GM20000 (cell line): ENCODE data around the gene KLRF2.

ENCODE experiments used
- DNase-seq: peaks from one replicate; pipeline ENCODE4 v3.0.0; 2012; ENCODE audit warnings: low spot score
- TF ChIP-seq, protein P1 (sequence below): IDR thresholded peaks from 2 replicates; pipeline ENCODE4 v1.5.1; 2012; ENCODE audit warnings: mild to moderate bottlenecking, control low read depth; ENCODE audit errors: extremely low read depth, missing control alignments

The KLRF2 gene

DNA sequence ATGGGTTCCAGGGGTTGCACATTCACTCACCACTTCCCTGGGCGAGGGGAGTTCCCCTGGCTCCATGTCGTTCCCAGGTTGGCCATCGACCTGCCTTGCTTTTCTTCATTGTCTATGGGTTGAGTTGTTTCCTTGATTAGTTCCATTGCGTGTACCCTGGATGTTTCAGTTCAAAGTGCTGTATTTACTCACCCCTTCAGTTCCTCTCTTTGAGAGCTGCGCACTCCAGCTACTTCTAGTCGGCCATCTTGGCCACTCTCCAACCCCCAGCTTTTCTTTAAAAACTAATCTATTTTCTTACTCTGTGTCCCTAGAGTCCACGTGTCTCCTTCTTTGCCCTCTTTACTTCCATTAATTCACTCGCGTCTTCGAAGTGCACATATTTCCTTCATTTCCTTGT is 39.2 kb downstream of the KLRF2 start:
- DNase-seq = no peak
- TF ChIP-seq, protein P1, sequence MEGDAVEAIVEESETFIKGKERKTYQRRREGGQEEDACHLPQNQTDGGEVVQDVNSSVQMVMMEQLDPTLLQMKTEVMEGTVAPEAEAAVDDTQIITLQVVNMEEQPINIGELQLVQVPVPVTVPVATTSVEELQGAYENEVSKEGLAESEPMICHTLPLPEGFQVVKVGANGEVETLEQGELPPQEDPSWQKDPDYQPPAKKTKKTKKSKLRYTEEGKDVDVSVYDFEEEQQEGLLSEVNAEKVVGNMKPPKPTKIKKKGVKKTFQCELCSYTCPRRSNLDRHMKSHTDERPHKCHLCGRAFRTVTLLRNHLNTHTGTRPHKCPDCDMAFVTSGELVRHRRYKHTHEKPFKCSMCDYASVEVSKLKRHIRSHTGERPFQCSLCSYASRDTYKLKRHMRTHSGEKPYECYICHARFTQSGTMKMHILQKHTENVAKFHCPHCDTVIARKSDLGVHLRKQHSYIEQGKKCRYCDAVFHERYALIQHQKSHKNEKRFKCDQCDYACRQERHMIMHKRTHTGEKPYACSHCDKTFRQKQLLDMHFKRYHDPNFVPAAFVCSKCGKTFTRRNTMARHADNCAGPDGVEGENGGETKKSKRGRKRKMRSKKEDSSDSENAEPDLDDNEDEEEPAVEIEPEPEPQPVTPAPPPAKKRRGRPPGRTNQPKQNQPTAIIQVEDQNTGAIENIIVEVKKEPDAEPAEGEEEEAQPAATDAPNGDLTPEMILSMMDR = no peak

DNA sequence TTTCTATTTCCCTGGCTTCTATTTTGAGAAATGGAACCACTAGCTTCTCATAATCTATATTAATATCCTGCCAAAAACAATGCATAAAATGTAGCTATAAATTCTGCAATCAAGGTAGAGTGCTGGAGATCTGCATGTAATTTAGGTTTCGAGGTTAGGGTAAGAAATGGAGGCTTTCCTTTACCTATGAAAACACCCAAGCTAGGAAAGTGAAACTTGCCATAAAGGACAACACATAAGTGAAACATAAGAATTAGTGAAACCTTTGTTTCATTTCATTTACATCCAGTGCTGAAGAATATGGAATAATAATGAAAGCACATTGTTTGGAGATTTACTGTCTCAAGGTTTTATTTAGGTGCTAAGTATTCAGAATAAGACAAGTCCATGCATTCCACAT is 41.1 kb downstream of the KLRF2 start:
- DNase-seq = no peak
- TF ChIP-seq, protein P1 = no peak

DNA sequence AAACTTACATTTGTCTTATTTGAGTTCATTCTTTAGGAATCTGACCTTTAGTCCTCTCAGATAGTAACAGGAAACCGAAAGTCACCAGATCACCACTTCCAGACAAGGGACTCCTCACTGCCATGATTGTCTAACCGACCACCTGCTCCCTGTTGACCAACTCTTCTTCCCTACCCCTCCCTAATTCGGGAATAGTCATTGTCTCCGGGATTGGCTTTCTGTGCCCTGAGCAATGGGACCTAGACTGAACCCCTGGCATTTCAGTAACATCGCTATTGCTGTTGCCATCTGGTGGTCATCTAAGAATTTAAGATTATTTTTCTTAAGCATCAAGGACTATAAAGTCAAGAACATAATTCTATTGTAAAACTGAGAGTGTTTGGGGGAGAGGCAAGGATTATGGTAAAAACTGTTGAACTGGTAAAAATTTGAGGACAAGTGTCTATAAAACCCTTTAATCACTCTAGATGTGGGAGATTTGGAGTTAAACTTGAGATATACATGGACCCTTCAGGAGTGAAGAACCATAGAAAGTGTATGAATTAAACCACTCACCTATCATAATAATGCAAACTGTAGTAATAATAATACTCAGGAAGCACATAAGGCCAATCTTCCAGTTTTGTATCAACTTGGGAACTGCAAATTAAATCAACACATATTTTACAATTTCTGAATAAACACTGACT is 44.6 kb downstream of the KLRF2 start:
- TF ChIP-seq, protein P1 = no peak
- peak; percentile 18 for DNase-seq

DNA sequence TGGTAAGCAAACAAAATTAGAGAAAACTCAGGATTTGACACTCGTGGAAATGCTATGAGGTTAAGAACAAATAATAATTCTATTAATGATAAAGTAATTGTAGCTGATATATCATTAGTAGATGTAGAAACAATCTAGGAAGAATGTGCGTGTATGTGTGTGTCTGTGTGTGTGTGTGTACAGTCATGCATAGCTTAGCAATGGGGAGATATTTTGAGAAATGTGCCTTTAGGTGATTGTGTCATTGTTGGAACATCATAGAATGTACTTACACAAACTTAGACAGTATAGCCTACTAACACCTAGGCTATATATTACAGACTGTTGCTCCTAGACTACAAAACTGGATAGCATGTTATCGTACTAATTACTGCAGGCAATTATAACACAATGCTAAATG is 45.6 kb downstream of the KLRF2 start:
- DNase-seq = no peak
- TF ChIP-seq, protein P1 = no peak

DNA sequence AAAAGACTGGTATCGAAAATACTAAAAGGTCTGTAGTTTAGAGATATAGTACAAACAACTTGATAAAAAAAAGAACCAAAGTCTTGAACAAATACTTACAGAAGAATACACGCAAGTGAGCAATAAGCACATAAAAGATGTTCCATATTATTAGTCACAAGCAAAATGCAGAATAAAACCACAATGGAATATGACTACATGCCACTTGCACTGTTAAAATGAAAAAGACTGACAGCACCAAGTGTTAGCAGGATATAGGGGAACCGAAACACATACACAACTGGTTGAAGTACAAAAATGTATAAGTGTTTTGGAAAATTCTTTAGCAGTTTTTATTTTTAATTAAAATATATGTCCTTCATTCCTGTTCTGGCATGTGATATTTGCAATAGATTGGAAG is 47.3 kb downstream of the KLRF2 start:
- DNase-seq = no peak
- TF ChIP-seq, protein P1 = no peak

DNA sequence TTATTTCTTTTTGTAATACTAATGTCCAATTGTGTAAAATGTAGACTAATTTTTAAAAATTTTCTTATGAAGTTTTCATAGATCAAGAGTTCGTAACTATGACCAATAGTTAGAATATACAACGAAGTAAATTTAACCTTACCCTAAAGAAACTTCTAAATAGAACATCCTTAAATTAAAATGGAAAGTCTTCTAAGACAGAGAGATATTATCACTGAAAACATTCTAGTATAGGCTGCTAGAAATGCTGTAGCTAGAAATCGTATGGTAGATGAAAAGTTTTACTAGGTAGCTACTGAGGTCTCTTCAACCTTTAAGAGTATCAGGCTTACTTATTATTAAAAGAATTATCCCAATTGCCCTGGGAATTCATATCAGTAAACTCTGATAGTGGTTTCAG is 50.0 kb downstream of the KLRF2 start:
- DNase-seq = no peak
- TF ChIP-seq, protein P1 = no peak

DNA sequence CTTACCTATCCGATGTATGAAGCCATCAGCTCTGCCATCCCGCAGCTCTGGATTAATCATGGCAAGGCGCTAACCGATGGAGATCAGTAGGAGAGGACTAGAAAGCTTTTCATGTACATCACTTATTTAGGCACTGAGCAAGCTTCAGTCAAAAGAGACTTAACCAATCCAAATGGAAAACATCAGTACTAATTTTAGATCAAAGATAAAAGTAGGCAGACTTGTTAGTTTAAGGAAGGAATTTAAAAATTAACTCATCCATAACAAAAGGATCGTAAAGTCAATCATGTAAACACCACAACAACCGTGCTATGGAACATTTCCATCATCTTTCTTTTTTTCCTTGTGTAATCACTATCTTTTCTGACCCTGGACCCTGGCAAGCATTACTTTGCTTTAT is 51.0 kb downstream of the KLRF2 start, which contains the start of gene CLEC2A:
Gene CLEC2A (minus strand): TSS at position 101 of the 400 bp plus-strand sequence. CDS start 41 bp downstream, at position 60.
- TF ChIP-seq, protein P1 = no peak
- no peak for DNase-seq
